Inferior parietal cortex (tissue), 1 donor: ENCODE results near the gene TRAPPC3.
A peak's percentile ranks its signal among the peaks of the same experiment; 100 is the strongest.

ENCODE experiments used
- DNase-seq: peaks from one replicate; pipeline ENCODE4 v3.0.0-alpha.2; 2016; ENCODE audit errors: extremely low spot score

TRAPPC3 gene

GRCh38 chr1:36126797-36127500 is 22.3 kb downstream of the TRAPPC3 start:
- DNase-seq, result no peak

- DNase-seq, result no peak
These were observed 23.1 kb downstream of the TRAPPC3 start for GRCh38 chr1:36126005-36126716.

GRCh38 chr1:36125129-36125991 is 23.9 kb downstream of the TRAPPC3 start, which contains the start of gene COL8A2:
Gene COL8A2 (minus strand): TSS chr1:36125222. CDS start chr1:36100242, 24,980 bp downstream.
- no peak for DNase-seq

GRCh38 chr1:36124404-36125128 is 24.7 kb downstream of the TRAPPC3 start:
- no peak for DNase-seq

- DNase-seq, result peak; percentile 16
These were observed 25.9 kb downstream of the TRAPPC3 start for GRCh38 chr1:36123356-36123755.

GRCh38 chr1:36122062-36123030 is 26.9 kb downstream of the TRAPPC3 start:
- DNase-seq, result no peak

GRCh38 chr1:36119456-36119855 is 29.8 kb downstream of the TRAPPC3 start:
- no peak for DNase-seq

GRCh38 chr1:36118447-36119204 is 30.7 kb downstream of the TRAPPC3 start:
- DNase-seq, result no peak

- DNase-seq, result no peak
These were observed 32.4 kb downstream of the TRAPPC3 start for GRCh38 chr1:36116901-36117300.

GRCh38 chr1:36115931-36116330 is 33.4 kb downstream of the TRAPPC3 start:
- DNase-seq, result no peak

GRCh38 chr1:36115200-36115669 is 34.1 kb downstream of the TRAPPC3 start:
- no peak for DNase-seq

GRCh38 chr1:36114371-36114770 is 34.9 kb downstream of the TRAPPC3 start:
- no peak for DNase-seq

- DNase-seq, result no peak
These were observed 36.5 kb downstream of the TRAPPC3 start for GRCh38 chr1:36112823-36113222.

- no peak for DNase-seq
These were observed 38.1 kb downstream of the TRAPPC3 start for GRCh38 chr1:36111151-36111550.

- DNase-seq, result no peak
These were observed 40.1 kb downstream of the TRAPPC3 start for GRCh38 chr1:36109041-36109679.

- DNase-seq, result no peak
These were observed 41.0 kb downstream of the TRAPPC3 start for GRCh38 chr1:36108314-36108713.

- no peak for DNase-seq
These were observed 41.9 kb downstream of the TRAPPC3 start for GRCh38 chr1:36107394-36107793.

- no peak for DNase-seq
These were observed 43.0 kb downstream of the TRAPPC3 start for GRCh38 chr1:36106269-36106668.

- no peak for DNase-seq
These were observed 47.7 kb downstream of the TRAPPC3 start for GRCh38 chr1:36101546-36101945.
